ENCODE results near the gene SPC25. TPM values are rescaled to one million over a fixed set of nuclear protein-coding genes. Genes with fewer than 3 reads are reported as not detected.
"Not testable (repeated sequence)": the region's sequence is repeated elsewhere in the genome, so short reads cannot be mapped to it uniquely, and the experiment has no call there.

SPC25 gene
- 10 to 100 TPM in 1 of 5 experiments, under 1 TPM in 3, not detected in 1; 0.24 to 24.7 (median 0.28) TPM for total RNA-seq
- polyA plus RNA-seq = not detected
- total RNA-seq = not detected

DNA sequence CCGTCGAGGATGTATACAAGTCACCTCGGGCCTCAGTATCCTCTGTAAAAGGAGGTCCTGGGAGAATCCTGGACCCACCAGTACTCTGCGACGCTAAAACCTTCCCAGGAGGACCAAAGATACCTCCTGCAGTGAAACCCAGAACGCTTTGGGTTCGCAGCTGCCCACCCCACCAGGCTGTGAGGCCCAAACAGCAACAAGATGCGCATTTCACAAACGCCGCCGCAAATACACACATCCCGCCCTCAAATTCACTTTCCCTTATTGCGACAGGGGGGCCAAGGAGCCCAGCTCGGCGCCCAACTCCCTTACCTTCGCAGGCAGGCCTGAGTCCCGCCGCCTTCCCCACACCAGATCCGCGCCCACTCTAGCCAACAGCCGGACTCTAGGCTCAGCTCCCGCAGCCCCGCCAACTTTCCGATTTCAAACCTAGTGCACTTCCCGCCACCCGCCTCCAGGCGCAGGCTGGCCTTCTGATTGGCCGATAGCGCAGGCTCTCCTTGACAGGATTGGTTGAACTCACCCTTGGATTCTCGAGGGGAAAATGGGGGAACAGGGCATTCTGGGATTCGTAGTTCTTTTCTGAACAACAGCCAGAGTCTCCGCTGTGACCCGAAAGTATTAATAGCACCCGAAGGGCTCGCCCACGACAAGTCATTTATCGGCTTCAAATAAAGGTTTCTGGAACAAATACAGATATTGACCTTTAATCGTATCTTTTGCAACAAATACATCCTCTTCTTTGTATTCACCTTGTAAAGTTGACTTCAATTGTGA is at the start of gene SPC25:
Gene SPC25, minus strand, starts transcription at position 425 of the 777 bp plus-strand sequence. CDS start 911 bp downstream, outside the sequence.
- H3K4me3 Mint-ChIP-seq = peak within 1 kb of the TSS; percentile 80 to 99 (median 94)
- H3K4me1 Mint-ChIP-seq = peaks cover 0 to 27% (median 9%) of the 10 kb centered on the region in 7 donors
- H3K36me3 Mint-ChIP-seq = peaks cover 0 to 17% (median 0%) of the 10 kb centered on the region in 5 donors
- Histone ChIP-seq H3K4me3 (ENCODE audit: low read length) (peak within 1 kb of the TSS; percentile 67), H3K27ac (ENCODE audit: low read depth, low read length) (no peak within 1 kb of the TSS), H3K9me3 (ENCODE audit: control insufficient read depth in 2 of 3, low read length in 3 of 3) (no peaks in the 10 kb centered on the region), H3K4me1 (ENCODE audit: control insufficient read depth in 2 of 2, insufficient read depth in 2 of 2, low read length in 2 of 2) (peaks cover 0 to 4% of the 10 kb centered on the region in 2 donors), H3K36me3 (ENCODE audit: control insufficient read depth in 2 of 3, insufficient read depth in 3 of 3, low read length in 3 of 3) (no peaks in the 10 kb centered on the region), H3K27me3 (ENCODE audit: control insufficient read depth in 2 of 2, insufficient read depth in 2 of 2, low read length in 2 of 2) (no peaks in the 10 kb centered on the region)
- peaks cover 0 to 36% (median 7%) of the 10 kb centered on the region in 5 donors for H3K27me3 Mint-ChIP-seq
- CTCF ChIA-PET = no interaction called here
- intact Hi-C loops (cut with micrococcal nuclease) = loop anchor here (2.0 to 5.0 kb wide), 6 partner anchors 433 to 1037 kb away; partner anchors contain the start of genes CERS6 (in 1 of the 2), FASTKD1 (in 1 of the 2), PPIG (in 1 of the 2) and STK39 (in 1 of the 2)
- POLR2A ChIA-PET = no interaction called here
- ATAC-seq (peak; percentile 99), DNase-seq (peak; percentile 71 to 88 (median 84))
- H3K9me3 Mint-ChIP-seq = no peaks in the 10 kb centered on the region
- peak within 1 kb of the TSS in 7 of 9 donors; percentile 2 to 96 (median 29) for H3K27ac Mint-ChIP-seq

DNA sequence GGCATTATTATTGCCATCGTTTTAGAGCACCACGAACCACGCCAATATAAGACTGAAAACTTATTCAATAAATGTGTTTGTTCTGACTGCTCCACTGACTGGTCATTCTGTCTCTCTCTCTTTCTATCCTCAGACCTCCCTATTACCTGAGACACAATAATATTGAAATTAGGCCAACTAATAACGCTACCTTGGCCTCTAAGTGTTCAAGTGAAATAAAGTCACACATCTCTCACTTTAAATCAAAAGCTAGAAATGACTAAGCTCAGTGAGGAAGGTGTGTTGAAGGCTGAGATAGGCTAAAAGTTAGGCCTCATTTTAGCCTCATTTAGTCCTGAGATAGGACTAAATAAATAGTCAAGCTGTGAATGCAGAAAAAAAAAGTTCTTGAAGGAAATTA is 49.7 kb upstream of the SPC25 start:
- DNase-seq (no peak), ATAC-seq (no peak)
- peaks cover 3 to 18% (median 5%) of the 10 kb centered on the region in 5 donors for H3K27me3 Mint-ChIP-seq
- peaks cover 0 to 1% (median 0%) of the 10 kb centered on the region in 7 donors for H3K4me1 Mint-ChIP-seq
- H3K27ac ChIP-seq (ENCODE audit: low read depth, low read length) = no peak overlapping the region
- no peaks in the 10 kb centered on the region for H3K9me3 Mint-ChIP-seq
- no peaks in the 10 kb centered on the region for H3K9me3 ChIP-seq (ENCODE audit: control insufficient read depth in 2 of 3, low read length in 3 of 3)
- no peak overlapping the region for H3K4me3 Mint-ChIP-seq
- no peaks in the 10 kb centered on the region for H3K36me3 ChIP-seq (ENCODE audit: control insufficient read depth in 2 of 3, insufficient read depth in 3 of 3, low read length in 3 of 3)
- intact Hi-C loops (cut with micrococcal nuclease) = no loop called here
- ChIA-PET CTCF (interaction anchor here (0.8 kb wide), 1 partner anchor 1451 kb away, joined by 3 read pairs; no protein-coding TSS in a partner anchor), POLR2A (no interaction called here)
- H3K36me3 Mint-ChIP-seq = no peaks in the 10 kb centered on the region
- H3K27me3 ChIP-seq (ENCODE audit: control insufficient read depth in 2 of 2, insufficient read depth in 2 of 2, low read length in 2 of 2) = no peaks in the 10 kb centered on the region
- no peaks in the 10 kb centered on the region for H3K4me1 ChIP-seq (ENCODE audit: control insufficient read depth in 2 of 2, insufficient read depth in 2 of 2, low read length in 2 of 2)
- H3K27ac Mint-ChIP-seq = no peak overlapping the region
- H3K4me3 ChIP-seq (ENCODE audit: low read length) = no peak overlapping the region

GRCh38 chr2:168939061-168939460 is 48.8 kb upstream of the SPC25 start:
- H3K27ac Mint-ChIP-seq = no peak overlapping the region
- H3K36me3 Mint-ChIP-seq = no peaks in the 10 kb centered on the region
- H3K27me3 Mint-ChIP-seq = peaks cover 0 to 14% (median 6%) of the 10 kb centered on the region in 5 donors
- DNase-seq (no peak), ATAC-seq (no peak)
- ChIA-PET CTCF (interaction anchor here (1.3 kb wide), 1 partner anchor 9 kb away, joined by 3 read pairs; no protein-coding TSS in a partner anchor), POLR2A (no interaction called here)
- H3K27ac ChIP-seq (ENCODE audit: low read depth, low read length) = no peak overlapping the region
- H3K4me3 Mint-ChIP-seq = no peak overlapping the region
- H3K4me1 Mint-ChIP-seq = peaks cover 0 to 1% (median 0%) of the 10 kb centered on the region in 7 donors
- H3K4me3 ChIP-seq (ENCODE audit: low read length) = no peak overlapping the region
- H3K36me3 ChIP-seq (ENCODE audit: control insufficient read depth in 2 of 3, insufficient read depth in 3 of 3, low read length in 3 of 3) = no peaks in the 10 kb centered on the region
- H3K27me3 ChIP-seq (ENCODE audit: control insufficient read depth in 2 of 2, insufficient read depth in 2 of 2, low read length in 2 of 2) = no peaks in the 10 kb centered on the region
- intact Hi-C loops (cut with micrococcal nuclease) = no loop called here
- no peaks in the 10 kb centered on the region for H3K4me1 ChIP-seq (ENCODE audit: control insufficient read depth in 2 of 2, insufficient read depth in 2 of 2, low read length in 2 of 2)
- H3K9me3 ChIP-seq (ENCODE audit: control insufficient read depth in 2 of 3, low read length in 3 of 3) = no peaks in the 10 kb centered on the region
- H3K9me3 Mint-ChIP-seq = no peaks in the 10 kb centered on the region

GRCh38 chr2:168935810-168936581 is 45.8 kb upstream of the SPC25 start:
- H3K4me1 Mint-ChIP-seq = no peaks in the 10 kb centered on the region
- DNase-seq (no peak), ATAC-seq (no peak)
- H3K36me3 Mint-ChIP-seq = no peaks in the 10 kb centered on the region
- POLR2A ChIA-PET = no interaction called here
- CTCF ChIA-PET = no interaction called here
- no peak overlapping the region for H3K4me3 ChIP-seq (ENCODE audit: low read length)
- H3K27ac Mint-ChIP-seq = no peak overlapping the region
- no peaks in the 10 kb centered on the region for H3K9me3 ChIP-seq (ENCODE audit: control insufficient read depth in 2 of 3, low read length in 3 of 3)
- no peak overlapping the region for H3K4me3 Mint-ChIP-seq
- peaks cover 0 to 2% (median 0%) of the 10 kb centered on the region in 11 donors for H3K9me3 Mint-ChIP-seq
- intact Hi-C loops (cut with micrococcal nuclease) = no loop called here
- H3K36me3 ChIP-seq (ENCODE audit: control insufficient read depth in 2 of 3, insufficient read depth in 3 of 3, low read length in 3 of 3) = no peaks in the 10 kb centered on the region
- no peaks in the 10 kb centered on the region for H3K4me1 ChIP-seq (ENCODE audit: control insufficient read depth in 2 of 2, insufficient read depth in 2 of 2, low read length in 2 of 2)
- H3K27ac ChIP-seq (ENCODE audit: low read depth, low read length) = no peak overlapping the region
- no peaks in the 10 kb centered on the region for H3K27me3 ChIP-seq (ENCODE audit: control insufficient read depth in 2 of 2, insufficient read depth in 2 of 2, low read length in 2 of 2)
- peaks cover 4 to 17% (median 9%) of the 10 kb centered on the region in 5 donors for H3K27me3 Mint-ChIP-seq

- intact Hi-C loops (cut with micrococcal nuclease) = no loop called here
- no peaks in the 10 kb centered on the region for H3K4me1 ChIP-seq (ENCODE audit: control insufficient read depth in 2 of 2, insufficient read depth in 2 of 2, low read length in 2 of 2)
- no peak overlapping the region for H3K4me3 ChIP-seq (ENCODE audit: low read length)
- Mint-ChIP-seq H3K27me3 (peaks cover 4 to 24% (median 10%) of the 10 kb centered on the region in 5 donors), H3K36me3 (no peaks in the 10 kb centered on the region), H3K4me1 (no peaks in the 10 kb centered on the region), H3K9me3 (peaks cover 0 to 2% (median 0%) of the 10 kb centered on the region in 11 donors), H3K27ac (no peak overlapping the region), H3K4me3 (no peak overlapping the region)
- ChIA-PET POLR2A (no interaction called here), CTCF (no interaction called here)
- H3K9me3 ChIP-seq (ENCODE audit: control insufficient read depth in 2 of 3, low read length in 3 of 3) = no peaks in the 10 kb centered on the region
- no peak overlapping the region for H3K27ac ChIP-seq (ENCODE audit: low read depth, low read length)
- no peaks in the 10 kb centered on the region for H3K27me3 ChIP-seq (ENCODE audit: control insufficient read depth in 2 of 2, insufficient read depth in 2 of 2, low read length in 2 of 2)
- ATAC-seq = no peak
- H3K36me3 ChIP-seq (ENCODE audit: control insufficient read depth in 2 of 3, insufficient read depth in 3 of 3, low read length in 3 of 3) = no peaks in the 10 kb centered on the region
- DNase-seq = no peak
These were observed 44.6 kb upstream of the SPC25 start for GRCh38 chr2:168934826-168935225.

- H3K27ac ChIP-seq (ENCODE audit: low read depth, low read length); H3K9me3 ChIP-seq (ENCODE audit: control insufficient read depth in 2 of 3, low read length in 3 of 3); H3K4me3 ChIP-seq (ENCODE audit: low read length); H3K9me3 Mint-ChIP-seq; H3K27me3 ChIP-seq (ENCODE audit: control insufficient read depth in 2 of 2, insufficient read depth in 2 of 2, low read length in 2 of 2); ATAC-seq; intact Hi-C loops (cut with micrococcal nuclease); H3K4me1 ChIP-seq (ENCODE audit: control insufficient read depth in 2 of 2, insufficient read depth in 2 of 2, low read length in 2 of 2); H3K36me3 Mint-ChIP-seq; H3K36me3 ChIP-seq (ENCODE audit: control insufficient read depth in 2 of 3, insufficient read depth in 3 of 3, low read length in 3 of 3); DNase-seq; H3K4me3 Mint-ChIP-seq; H3K27ac Mint-ChIP-seq; CTCF ChIA-PET; H3K4me1 Mint-ChIP-seq; POLR2A ChIA-PET: not testable (repeated sequence)
- H3K27me3 Mint-ChIP-seq = peaks cover 5 to 49% (median 26%) of the 10 kb centered on the region in 5 donors
These were observed 41.9 kb upstream of the SPC25 start for GRCh38 chr2:168932174-168932573.
